GM23338 (cell line): ENCODE results near the gene AGAP1. TPM values are rescaled to one million over a fixed set of nuclear protein-coding genes. Genes with fewer than 3 reads are reported as not detected.

ENCODE experiments used
- ATAC-seq: fragments of 200-7000 bp; cut with Tn5 transposase; 3 replicates; pipeline ENCODE4 v1.9.1; 2020
- DNase-seq: peaks from one replicate; pipeline ENCODE4 v3.0.0-alpha.2; 2015; ENCODE audit warnings: low spot score
- H2AFZ ChIP-seq: fragments of 200-600 bp; sonication (generic); 2 replicates; pipeline ENCODE4 v1.8.0; 2016; ENCODE audit warnings: antibody characterized with exemption, mild to moderate bottlenecking, moderate library complexity
- H3F3A ChIP-seq: fragments of 200-600 bp; sonication (generic); replicated peaks from 2 replicates; pipeline ENCODE4 v1.8.0; 2017; ENCODE audit warnings: antibody characterized with exemption, mixed run types, low read depth
- H3K27ac ChIP-seq: fragments of 200-600 bp; sonication (generic); 2 replicates; pipeline ENCODE4 v1.6.1; 2016; ENCODE audit warnings: low read depth
- H3K27me3 ChIP-seq: fragments of 200-600 bp; sonication (generic); 2 replicates; pipeline ENCODE4 v1.8.0; 2016; ENCODE audit warnings: mild to moderate bottlenecking, mixed run types, moderate library complexity; ENCODE audit not compliant: insufficient read depth
- H3K36me3 ChIP-seq: fragments of 200-600 bp; sonication (generic); 2 replicates; pipeline ENCODE4 v1.8.0; 2016; ENCODE audit warnings: mild to moderate bottlenecking; ENCODE audit not compliant: insufficient read depth
- H3K4me1 ChIP-seq: fragments of 200-600 bp; sonication (generic); 2 replicates; pipeline ENCODE4 v1.8.0; 2016; ENCODE audit warnings: mild to moderate bottlenecking, moderate library complexity; ENCODE audit not compliant: insufficient read depth
- H3K4me2 ChIP-seq: fragments of 200-600 bp; sonication (generic); 2 replicates; pipeline ENCODE4 v1.7.1; 2017; ENCODE audit warnings: mixed run types
- H3K4me3 ChIP-seq: fragments of 200-600 bp; sonication (generic); 2 replicates; pipeline ENCODE4 v1.6.1; 2016; ENCODE audit warnings: mixed run types
- H3K79me2 ChIP-seq: fragments of 200-600 bp; sonication (generic); replicated peaks from 2 replicates; pipeline ENCODE4 v1.8.0; 2017; ENCODE audit warnings: mild to moderate bottlenecking; ENCODE audit not compliant: insufficient read depth
- H3K9me2 ChIP-seq: fragments of 200-600 bp; sonication (generic); 2 replicates; pipeline ENCODE4 v1.8.0; 2017; ENCODE audit not compliant: insufficient read depth
- H4K20me1 ChIP-seq: fragments of 200-600 bp; sonication (generic); replicated peaks from 2 replicates; pipeline ENCODE4 v1.8.0; 2017; ENCODE audit warnings: mild to moderate bottlenecking; ENCODE audit not compliant: insufficient read depth
- H3K27ac Mint-ChIP-seq: 2 replicates; pipeline ENCODE4 v1.8.0; 2020; ENCODE audit warnings: inconsistent platforms, mild to moderate bottlenecking, moderate library complexity, mixed read lengths
- H3K27me3 Mint-ChIP-seq: 3 replicates; pipeline ENCODE4 v1.8.0; 2022; ENCODE audit warnings: low read depth, mild to moderate bottlenecking, moderate library complexity, mixed read lengths, inconsistent platforms; ENCODE audit not compliant: insufficient read depth, poor library complexity
- H3K36me3 Mint-ChIP-seq: 3 replicates; pipeline ENCODE4 v1.8.0; 2021; ENCODE audit warnings: low read depth, mild to moderate bottlenecking, inconsistent platforms, moderate library complexity, mixed read lengths
- H3K4me1 Mint-ChIP-seq: 3 replicates; pipeline ENCODE4 v1.8.0; 2020; ENCODE audit warnings: mild to moderate bottlenecking, inconsistent platforms, mixed read lengths
- H3K4me3 Mint-ChIP-seq: 3 replicates; pipeline ENCODE4 v1.8.0; 2021; ENCODE audit warnings: moderate library complexity, mild to moderate bottlenecking, inconsistent platforms, mixed read lengths
- H3K9me3 Mint-ChIP-seq: 3 replicates; pipeline ENCODE4 v1.8.0; 2020; ENCODE audit warnings: moderate library complexity, mild to moderate bottlenecking, inconsistent platforms, mixed read lengths
- CREB1 ChIP-seq: fragments of 250-450 bp; sonication (Bioruptor Pico); IDR thresholded peaks from 2 replicates; pipeline ENCODE4 v1.5.0; 2020; ENCODE audit warnings: low read depth, mild to moderate bottlenecking, moderate library complexity
- polyA plus RNA-seq: library from polyadenylated mRNA; unstranded; fragments of >200 nt; fragmentation: Nextera tagmentation; extraction: Ambion mirVana; gene quantifications from 2 replicates; pipeline ENCODE4 v1.2.1, GENCODE V29; 2016
- total RNA-seq: library from RNA; depleted of rRNA; stranded (reverse); fragments of >200 nt; shearing (Covaris generic); gene quantifications from 2 replicates; pipeline ENCODE4 v1.2.3, GENCODE V29; 2014
- TF ChIP-seq, protein P1 (sequence below): fragments of 250-450 bp; sonication (Bioruptor Pico); IDR thresholded peaks from 2 replicates; pipeline ENCODE4 v1.5.0; 2020; ENCODE audit warnings: mild to moderate bottlenecking, moderate library complexity
- TF ChIP-seq, protein P2 (sequence below): IDR thresholded peaks from one replicate; pipeline ENCODE4 v1.6.1; 2018; ENCODE audit warnings: antibody characterized with exemption; ENCODE audit not compliant: unreplicated experiment

The AGAP1 gene
- total and polyA plus RNA-seq, 2 experiments from 2014 or later = 13.3 to 27.9 TPM

GRCh38 chr2:235529621-235530020, 35.8 kb downstream of the AGAP1 start:
- Histone ChIP-seq H4K20me1 (peaks cover 36% of the 10 kb centered on the region), H2AFZ (no peak overlapping the region), H3K79me2 (peaks cover 88% of the 10 kb centered on the region), H3K9me2 (no peaks in the 10 kb centered on the region), H3F3A (no peaks in the 10 kb centered on the region), H3K4me2 (no peak overlapping the region), H3K36me3 (no peaks in the 10 kb centered on the region; the same call in 1 of the 2 replicates), H3K27me3 (no peaks in the 10 kb centered on the region), H3K4me1 (peaks cover 20% of the 10 kb centered on the region), H3K4me3 (no peak overlapping the region), H3K27ac (no peak overlapping the region)
- no peak for ATAC-seq
- H3K27me3 Mint-ChIP-seq = peaks cover 2% of the 10 kb centered on the region
- H3K4me1 Mint-ChIP-seq = peaks cover 54% of the 10 kb centered on the region
- H3K27ac Mint-ChIP-seq = no peak overlapping the region
- TF ChIP-seq, protein P1, sequence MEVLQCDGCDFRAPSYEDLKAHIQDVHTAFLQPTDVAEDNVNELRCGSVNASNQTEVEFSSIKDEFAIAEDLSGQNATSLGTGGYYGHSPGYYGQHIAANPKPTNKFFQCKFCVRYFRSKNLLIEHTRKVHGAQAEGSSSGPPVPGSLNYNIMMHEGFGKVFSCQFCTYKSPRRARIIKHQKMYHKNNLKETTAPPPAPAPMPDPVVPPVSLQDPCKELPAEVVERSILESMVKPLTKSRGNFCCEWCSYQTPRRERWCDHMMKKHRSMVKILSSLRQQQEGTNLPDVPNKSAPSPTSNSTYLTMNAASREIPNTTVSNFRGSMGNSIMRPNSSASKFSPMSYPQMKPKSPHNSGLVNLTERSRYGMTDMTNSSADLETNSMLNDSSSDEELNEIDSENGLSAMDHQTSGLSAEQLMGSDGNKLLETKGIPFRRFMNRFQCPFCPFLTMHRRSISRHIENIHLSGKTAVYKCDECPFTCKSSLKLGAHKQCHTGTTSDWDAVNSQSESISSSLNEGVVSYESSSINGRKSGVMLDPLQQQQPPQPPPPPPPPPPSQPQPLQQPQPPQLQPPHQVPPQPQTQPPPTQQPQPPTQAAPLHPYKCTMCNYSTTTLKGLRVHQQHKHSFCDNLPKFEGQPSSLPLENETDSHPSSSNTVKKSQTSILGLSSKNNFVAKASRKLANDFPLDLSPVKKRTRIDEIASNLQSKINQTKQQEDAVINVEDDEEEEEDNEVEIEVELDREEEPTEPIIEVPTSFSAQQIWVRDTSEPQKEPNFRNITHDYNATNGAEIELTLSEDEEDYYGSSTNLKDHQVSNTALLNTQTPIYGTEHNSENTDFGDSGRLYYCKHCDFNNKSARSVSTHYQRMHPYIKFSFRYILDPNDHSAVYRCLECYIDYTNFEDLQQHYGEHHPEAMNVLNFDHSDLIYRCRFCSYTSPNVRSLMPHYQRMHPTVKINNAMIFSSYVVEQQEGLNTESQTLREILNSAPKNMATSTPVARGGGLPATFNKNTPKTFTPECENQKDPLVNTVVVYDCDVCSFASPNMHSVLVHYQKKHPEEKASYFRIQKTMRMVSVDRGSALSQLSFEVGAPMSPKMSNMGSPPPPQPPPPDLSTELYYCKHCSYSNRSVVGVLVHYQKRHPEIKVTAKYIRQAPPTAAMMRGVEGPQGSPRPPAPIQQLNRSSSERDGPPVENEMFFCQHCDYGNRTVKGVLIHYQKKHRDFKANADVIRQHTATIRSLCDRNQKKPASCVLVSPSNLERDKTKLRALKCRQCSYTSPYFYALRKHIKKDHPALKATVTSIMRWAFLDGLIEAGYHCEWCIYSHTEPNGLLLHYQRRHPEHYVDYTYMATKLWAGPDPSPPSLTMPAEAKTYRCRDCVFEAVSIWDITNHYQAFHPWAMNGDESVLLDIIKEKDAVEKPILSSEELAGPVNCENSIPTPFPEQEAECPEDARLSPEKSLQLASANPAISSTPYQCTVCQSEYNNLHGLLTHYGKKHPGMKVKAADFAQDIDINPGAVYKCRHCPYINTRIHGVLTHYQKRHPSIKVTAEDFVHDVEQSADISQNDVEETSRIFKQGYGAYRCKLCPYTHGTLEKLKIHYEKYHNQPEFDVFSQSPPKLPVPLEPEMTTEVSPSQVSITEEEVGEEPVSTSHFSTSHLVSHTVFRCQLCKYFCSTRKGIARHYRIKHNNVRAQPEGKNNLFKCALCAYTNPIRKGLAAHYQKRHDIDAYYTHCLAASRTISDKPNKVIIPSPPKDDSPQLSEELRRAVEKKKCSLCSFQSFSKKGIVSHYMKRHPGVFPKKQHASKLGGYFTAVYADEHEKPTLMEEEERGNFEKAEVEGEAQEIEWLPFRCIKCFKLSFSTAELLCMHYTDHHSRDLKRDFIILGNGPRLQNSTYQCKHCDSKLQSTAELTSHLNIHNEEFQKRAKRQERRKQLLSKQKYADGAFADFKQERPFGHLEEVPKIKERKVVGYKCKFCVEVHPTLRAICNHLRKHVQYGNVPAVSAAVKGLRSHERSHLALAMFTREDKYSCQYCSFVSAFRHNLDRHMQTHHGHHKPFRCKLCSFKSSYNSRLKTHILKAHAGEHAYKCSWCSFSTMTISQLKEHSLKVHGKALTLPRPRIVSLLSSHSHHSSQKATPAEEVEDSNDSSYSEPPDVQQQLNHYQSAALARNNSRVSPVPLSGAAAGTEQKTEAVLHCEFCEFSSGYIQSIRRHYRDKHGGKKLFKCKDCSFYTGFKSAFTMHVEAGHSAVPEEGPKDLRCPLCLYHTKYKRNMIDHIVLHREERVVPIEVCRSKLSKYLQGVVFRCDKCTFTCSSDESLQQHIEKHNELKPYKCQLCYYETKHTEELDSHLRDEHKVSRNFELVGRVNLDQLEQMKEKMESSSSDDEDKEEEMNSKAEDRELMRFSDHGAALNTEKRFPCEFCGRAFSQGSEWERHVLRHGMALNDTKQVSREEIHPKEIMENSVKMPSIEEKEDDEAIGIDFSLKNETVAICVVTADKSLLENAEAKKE (CRISPR knock-in tag) = no peak
- TF ChIP-seq, protein P2, sequence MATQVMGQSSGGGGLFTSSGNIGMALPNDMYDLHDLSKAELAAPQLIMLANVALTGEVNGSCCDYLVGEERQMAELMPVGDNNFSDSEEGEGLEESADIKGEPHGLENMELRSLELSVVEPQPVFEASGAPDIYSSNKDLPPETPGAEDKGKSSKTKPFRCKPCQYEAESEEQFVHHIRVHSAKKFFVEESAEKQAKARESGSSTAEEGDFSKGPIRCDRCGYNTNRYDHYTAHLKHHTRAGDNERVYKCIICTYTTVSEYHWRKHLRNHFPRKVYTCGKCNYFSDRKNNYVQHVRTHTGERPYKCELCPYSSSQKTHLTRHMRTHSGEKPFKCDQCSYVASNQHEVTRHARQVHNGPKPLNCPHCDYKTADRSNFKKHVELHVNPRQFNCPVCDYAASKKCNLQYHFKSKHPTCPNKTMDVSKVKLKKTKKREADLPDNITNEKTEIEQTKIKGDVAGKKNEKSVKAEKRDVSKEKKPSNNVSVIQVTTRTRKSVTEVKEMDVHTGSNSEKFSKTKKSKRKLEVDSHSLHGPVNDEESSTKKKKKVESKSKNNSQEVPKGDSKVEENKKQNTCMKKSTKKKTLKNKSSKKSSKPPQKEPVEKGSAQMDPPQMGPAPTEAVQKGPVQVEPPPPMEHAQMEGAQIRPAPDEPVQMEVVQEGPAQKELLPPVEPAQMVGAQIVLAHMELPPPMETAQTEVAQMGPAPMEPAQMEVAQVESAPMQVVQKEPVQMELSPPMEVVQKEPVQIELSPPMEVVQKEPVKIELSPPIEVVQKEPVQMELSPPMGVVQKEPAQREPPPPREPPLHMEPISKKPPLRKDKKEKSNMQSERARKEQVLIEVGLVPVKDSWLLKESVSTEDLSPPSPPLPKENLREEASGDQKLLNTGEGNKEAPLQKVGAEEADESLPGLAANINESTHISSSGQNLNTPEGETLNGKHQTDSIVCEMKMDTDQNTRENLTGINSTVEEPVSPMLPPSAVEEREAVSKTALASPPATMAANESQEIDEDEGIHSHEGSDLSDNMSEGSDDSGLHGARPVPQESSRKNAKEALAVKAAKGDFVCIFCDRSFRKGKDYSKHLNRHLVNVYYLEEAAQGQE = no peak
- no peak for TF ChIP-seq CREB1 (CRISPR knock-in tag)
- no peak overlapping the region for H3K4me3 Mint-ChIP-seq
- peaks cover 12% of the 10 kb centered on the region; the same call in 2 of the 3 replicates for H3K9me3 Mint-ChIP-seq
- H3K36me3 Mint-ChIP-seq = peaks cover 17% of the 10 kb centered on the region
- DNase-seq = no peak
